ENCODE data around the gene NR5A1. TPM values are rescaled to one million over a fixed set of nuclear protein-coding genes. Genes with fewer than 3 reads are reported as not detected.

The NR5A1 gene
- total and polyA plus RNA-seq, 2 of the 13 experiments (the other 11 are each of a cell fraction or from before 2014, with no cell fraction given): 28.9 to 44.7 TPM

- TF ChIP-seq ZNF318 (CRISPR knock-in tag; IDR thresholded peaks at IDR 0.05) (0 out of 2 replicates have a peak, but pooled peaks have one; percentile 4), ZSCAN12 (CRISPR knock-in tag; IDR thresholded peaks at IDR 0.05) (no peak), ZNF446 (CRISPR knock-in tag; IDR thresholded peaks at IDR 0.05) (no peak), NFE2L2 (IDR thresholded peaks at IDR 0.05; ENCODE audit: low read length) (no peak), MIXL1 (CRISPR knock-in tag; IDR thresholded peaks at IDR 0.05) (0 out of 2 replicates have a peak, but pooled peaks have one; percentile 11), ZNF17 (CRISPR knock-in tag; IDR thresholded peaks at IDR 0.05) (no peak), ZNF772 (CRISPR knock-in tag; IDR thresholded peaks at IDR 0.05) (0 out of 2 replicates have a peak, but pooled peaks have one; percentile 33), ZNF7 (CRISPR knock-in tag; IDR thresholded peaks at IDR 0.05) (no peak), ZNF703 (CRISPR knock-in tag; IDR thresholded peaks at IDR 0.05; ENCODE audit: borderline replicate concordance) (peak; percentile 66; the same call in 1 of the 2 replicates), MXD3 (CRISPR knock-in tag; IDR thresholded peaks at IDR 0.05) (no peak), ZBTB10 (CRISPR knock-in tag; IDR thresholded peaks at IDR 0.05; ENCODE audit: borderline replicate concordance) (peak; percentile 71; the same call in 1 of the 2 replicates), HNF1B (CRISPR knock-in tag; IDR thresholded peaks at IDR 0.05) (no peak)
These were observed 4.9 kb upstream of the NR5A1 start (continued) for GRCh38 chr9:124511891-124512805.
